Coronary artery (tissue), 2 donors: ENCODE measurements around the gene DDB1.

Experiments used
- DNase-seq: peaks from one replicate; pipeline ENCODE4 v3.0.0-alpha.2; 2017; ENCODE audit warnings: low spot score
- H3K27ac ChIP-seq, 2 donors: fragments of 200-600 bp; sonication (generic); one replicate each; pipeline ENCODE4 v1.5.1; 2016 to 2019
- H3K4me3 ChIP-seq: fragments of 200-600 bp; sonication (generic); 2 replicates; pipeline ENCODE4 v1.5.1; 2016; ENCODE audit warnings: mild to moderate bottlenecking, moderate library complexity
- CTCF ChIP-seq: fragments of 200-600 bp; sonication (generic); IDR thresholded peaks from one replicate; pipeline ENCODE4 v1.5.1; 2019; ENCODE audit warnings: antibody characterized with exemption

DDB1 gene

GRCh38 chr11:61370349-61371005 is 37.6 kb upstream of the DDB1 start:
- H3K4me3 ChIP-seq: no peak overlapping the region
- TF ChIP-seq CTCF: no peak
- no peak for DNase-seq
- H3K27ac ChIP-seq: peak overlapping the region in 1 of 2 donors; percentile 48

- Histone ChIP-seq H3K27ac (peak overlapping the region in 1 of 2 donors; percentile 48), H3K4me3 (no peak overlapping the region)
- DNase-seq: no peak
- TF ChIP-seq CTCF: no peak
These were observed 36.8 kb upstream of the DDB1 start for GRCh38 chr11:61369372-61370348.

GRCh38 chr11:61368646-61369045 is 35.7 kb upstream of the DDB1 start:
- H3K27ac ChIP-seq: peak overlapping the region in 1 of 2 donors; percentile 0
- H3K4me3 ChIP-seq: no peak overlapping the region
- TF ChIP-seq CTCF: no peak
- no peak for DNase-seq

GRCh38 chr11:61367406-61367805 is 34.5 kb upstream of the DDB1 start:
- TF ChIP-seq CTCF: no peak
- DNase-seq: no peak
- Histone ChIP-seq H3K27ac (no peak overlapping the region), H3K4me3 (no peak overlapping the region)

GRCh38 chr11:61364012-61364675 is 31.2 kb upstream of the DDB1 start:
- DNase-seq: no peak
- no peak for TF ChIP-seq CTCF
- Histone ChIP-seq H3K27ac (no peak overlapping the region), H3K4me3 (no peak overlapping the region)

GRCh38 chr11:61362542-61362875 is 29.6 kb upstream of the DDB1 start:
- peak; percentile 75 for DNase-seq
- TF ChIP-seq CTCF: no peak
- peak overlapping the region; percentile 82 for H3K4me3 ChIP-seq

More at GRCh38 chr11:61362542-61362875, 29.6 kb upstream of the DDB1 start:
- peak overlapping the region; percentile 91 to 96 for H3K27ac ChIP-seq
